Renal cortical epithelial cell (primary cell): ENCODE data around the gene CMKLR1. TPM values are rescaled to one million over a fixed set of nuclear protein-coding genes. Genes with fewer than 3 reads are reported as not detected.

Experiments
- total RNA-seq: library from RNA; depleted of rRNA; stranded (reverse); fragments of >200 nt; gene quantifications from 2 replicates; pipeline ENCODE4 v1.2.3, GENCODE V29; 2014

CMKLR1 gene
- total RNA-seq, 1 donor from 2014 or later = not detected

Other genes with a start within 250 kb of the CMKLR1 start
- gene WSCD2, start 210.0 kb downstream of the CMKLR1 start, total RNA-seq = not detected in 2 replicates
- gene FICD, start 176.0 kb upstream of the CMKLR1 start, total RNA-seq = 6.4 and 7.8 TPM in 2 replicates
- 33.3 and 53.7 TPM in 2 replicates for gene SART3, start 221.9 kb upstream of the CMKLR1 start, total RNA-seq
- gene ISCU, start 223.3 kb upstream of the CMKLR1 start, total RNA-seq = 101 and 149 TPM in 2 replicates